ENCODE measurements around the gene TMEM236. TPM values are rescaled to one million over a fixed set of nuclear protein-coding genes. Genes with fewer than 3 reads are reported as not detected.

Gene TMEM236
- total and polyA plus RNA-seq, 4 experiments from 2014 or later, result 0.03 to 0.17 (median 0.17) TPM; not detected in 1

DNA sequence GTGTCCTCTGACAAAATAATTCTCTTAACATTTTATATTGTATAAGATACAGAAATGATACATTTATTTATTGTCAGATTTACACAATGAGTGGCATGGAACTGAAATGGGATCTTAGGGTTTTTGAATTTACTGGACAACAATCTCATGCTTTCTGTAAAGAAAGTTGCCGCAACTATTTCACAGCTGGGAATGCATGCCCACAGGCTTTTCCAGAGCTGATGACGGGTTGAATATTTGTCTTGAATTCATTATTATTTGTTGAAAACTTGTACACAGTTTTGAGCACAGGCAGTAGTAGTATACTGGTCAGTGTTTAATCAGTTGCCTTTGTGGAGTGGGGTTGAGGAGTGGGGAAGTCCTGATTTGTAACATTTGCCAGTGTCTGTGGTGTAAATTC is 36.6 kb downstream of the TMEM236 start:
- no peak for DNase-seq
- H3K9me3 ChIP-seq (ENCODE audit: control insufficient read depth in 1 of 2, low read length in 2 of 2), result no peaks in the 10 kb centered on the region
- Mint-ChIP-seq H3K27me3 (peaks cover 0 to 2% of the 10 kb centered on the region in 2 donors), H3K36me3 (no peaks in the 10 kb centered on the region), H3K9me3 (no peaks in the 10 kb centered on the region), H3K27ac (no peak overlapping the region), H3K4me1 (no peaks in the 10 kb centered on the region), H3K4me3 (no peak overlapping the region)
- H3K27ac ChIP-seq (ENCODE audit: low read depth, low read length), result no peak overlapping the region
- intact Hi-C loops (cut with micrococcal nuclease), result no loop called here
- H3K4me3 ChIP-seq (ENCODE audit: low read length in 2 of 2), result no peak overlapping the region
- H3K4me1 ChIP-seq (ENCODE audit: insufficient read depth, low read length), result no peaks in the 10 kb centered on the region
- CTCF ChIA-PET (ENCODE audit: partially characterized antibody), result no interaction called here
- H3K36me3 ChIP-seq (ENCODE audit: insufficient read depth, low read length), result no peaks in the 10 kb centered on the region
- POLR2A ChIA-PET (ENCODE audit: partially characterized antibody), result no interaction called here
- H3K27me3 ChIP-seq (ENCODE audit: insufficient read depth, low read length), result no peaks in the 10 kb centered on the region

DNA sequence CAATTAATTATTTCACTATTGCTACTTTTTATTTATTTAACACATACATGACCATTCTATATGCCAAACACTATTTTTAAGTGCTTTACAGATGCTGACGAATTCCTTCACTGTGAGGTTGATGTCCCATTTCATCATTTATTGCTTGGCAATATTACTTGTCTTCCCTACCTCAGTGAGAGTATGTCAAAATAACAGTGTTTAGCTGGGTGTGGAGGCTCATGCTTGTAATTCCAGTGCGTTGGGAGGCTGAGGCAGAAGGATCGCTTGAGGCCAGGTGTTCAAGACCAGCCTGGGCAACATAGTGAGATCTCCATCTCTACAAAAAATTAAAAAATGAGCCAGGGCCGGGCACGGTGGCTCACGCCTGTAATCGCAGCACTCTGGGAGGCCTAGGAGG is 37.4 kb downstream of the TMEM236 start:
- intact Hi-C loops (cut with micrococcal nuclease), result no loop called here
- Mint-ChIP-seq H3K4me1 (no peaks in the 10 kb centered on the region), H3K36me3 (no peaks in the 10 kb centered on the region), H3K4me3 (no peak overlapping the region), H3K27ac (no peak overlapping the region), H3K27me3 (peaks cover 0 to 2% of the 10 kb centered on the region in 2 donors), H3K9me3 (no peaks in the 10 kb centered on the region)
- ChIA-PET POLR2A (ENCODE audit: partially characterized antibody) (no interaction called here), CTCF (ENCODE audit: partially characterized antibody) (no interaction called here)
- no peak for DNase-seq
- Histone ChIP-seq H3K36me3 (ENCODE audit: insufficient read depth, low read length) (no peaks in the 10 kb centered on the region), H3K27me3 (ENCODE audit: insufficient read depth, low read length) (no peaks in the 10 kb centered on the region), H3K4me3 (ENCODE audit: low read length in 2 of 2) (no peak overlapping the region), H3K27ac (ENCODE audit: low read depth, low read length) (no peak overlapping the region), H3K4me1 (ENCODE audit: insufficient read depth, low read length) (no peaks in the 10 kb centered on the region), H3K9me3 (ENCODE audit: control insufficient read depth in 1 of 2, low read length in 2 of 2) (no peaks in the 10 kb centered on the region)

- ChIA-PET POLR2A (ENCODE audit: partially characterized antibody) (no interaction called here), CTCF (ENCODE audit: partially characterized antibody) (no interaction called here)
- no peak overlapping the region for H3K4me3 ChIP-seq (ENCODE audit: low read length in 2 of 2)
- H3K27me3 ChIP-seq (ENCODE audit: insufficient read depth, low read length), result no peaks in the 10 kb centered on the region
- no peak overlapping the region for H3K27ac ChIP-seq (ENCODE audit: low read depth, low read length)
- Mint-ChIP-seq H3K4me1 (no peaks in the 10 kb centered on the region), H3K27me3 (no peaks in the 10 kb centered on the region), H3K9me3 (no peaks in the 10 kb centered on the region), H3K4me3 (no peak overlapping the region), H3K27ac (no peak overlapping the region), H3K36me3 (no peaks in the 10 kb centered on the region)
- DNase-seq, result no peak
- H3K4me1 ChIP-seq (ENCODE audit: insufficient read depth, low read length), result no peaks in the 10 kb centered on the region
- H3K36me3 ChIP-seq (ENCODE audit: insufficient read depth, low read length), result no peaks in the 10 kb centered on the region
- intact Hi-C loops (cut with micrococcal nuclease), result no loop called here
- no peaks in the 10 kb centered on the region for H3K9me3 ChIP-seq (ENCODE audit: control insufficient read depth in 1 of 2, low read length in 2 of 2)
Measured at GRCh38 chr10:17790651-17791050, 38.6 kb downstream of the TMEM236 start.

GRCh38 chr10:17792991-17793390 is 41.0 kb downstream of the TMEM236 start:
- H3K27me3 Mint-ChIP-seq, result no peaks in the 10 kb centered on the region
- Histone ChIP-seq H3K4me1 (ENCODE audit: insufficient read depth, low read length) (no peaks in the 10 kb centered on the region), H3K4me3 (ENCODE audit: low read length in 2 of 2) (no peak overlapping the region), H3K36me3 (ENCODE audit: insufficient read depth, low read length) (no peaks in the 10 kb centered on the region), H3K27me3 (ENCODE audit: insufficient read depth, low read length) (no peaks in the 10 kb centered on the region), H3K27ac (ENCODE audit: low read depth, low read length) (no peak overlapping the region), H3K9me3 (ENCODE audit: control insufficient read depth in 1 of 2, low read length in 2 of 2) (no peaks in the 10 kb centered on the region)
- no peak for DNase-seq
- H3K27ac Mint-ChIP-seq, result no peak overlapping the region
- POLR2A ChIA-PET (ENCODE audit: partially characterized antibody), result no interaction called here
- H3K36me3 Mint-ChIP-seq, result no peaks in the 10 kb centered on the region
- no peak overlapping the region for H3K4me3 Mint-ChIP-seq
- H3K4me1 Mint-ChIP-seq, result no peaks in the 10 kb centered on the region
- no peaks in the 10 kb centered on the region for H3K9me3 Mint-ChIP-seq
- intact Hi-C loops (cut with micrococcal nuclease), result no loop called here
- CTCF ChIA-PET (ENCODE audit: partially characterized antibody), result no interaction called here

DNA sequence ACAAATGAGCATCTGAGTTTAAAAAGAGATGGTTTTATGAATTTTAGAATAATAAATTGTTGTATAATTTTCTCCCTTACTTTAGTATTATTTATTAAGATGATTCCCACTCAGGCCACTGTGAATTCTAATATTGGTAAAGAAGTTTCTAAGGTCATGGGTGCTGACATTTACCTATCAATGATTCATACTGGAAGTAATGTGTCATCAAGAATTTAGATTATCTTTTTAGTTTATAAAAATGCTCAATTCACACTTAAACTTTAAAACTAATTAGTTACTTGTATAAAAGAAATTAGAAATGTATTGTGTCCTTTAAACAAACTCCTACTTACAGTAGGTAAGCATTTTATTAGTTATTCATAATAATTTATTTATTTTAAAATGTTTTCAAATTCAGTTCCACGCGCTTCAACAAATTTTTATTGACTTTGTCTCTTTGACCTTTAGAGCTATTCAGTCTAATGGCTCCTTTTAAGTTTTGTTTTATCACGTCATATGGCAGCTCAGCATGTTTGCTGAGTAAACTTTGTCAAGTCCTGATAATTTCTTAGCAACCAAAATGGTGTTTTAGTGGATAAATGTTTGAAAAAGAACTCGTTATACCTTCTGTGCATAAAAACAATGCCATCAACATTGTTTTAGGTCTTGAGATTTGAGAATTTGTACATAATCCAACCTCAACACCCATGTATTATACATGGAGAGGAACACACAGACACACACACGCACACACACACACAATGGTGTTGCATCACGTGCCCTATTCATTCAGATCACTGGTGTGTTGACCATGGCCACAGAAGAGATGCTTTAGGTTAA is 42.0 kb downstream of the TMEM236 start:
- no peaks in the 10 kb centered on the region for H3K4me1 ChIP-seq (ENCODE audit: insufficient read depth, low read length)
- intact Hi-C loops (cut with micrococcal nuclease), result no loop called here
- no peaks in the 10 kb centered on the region for H3K9me3 ChIP-seq (ENCODE audit: control insufficient read depth in 1 of 2, low read length in 2 of 2)
- no peaks in the 10 kb centered on the region for H3K36me3 Mint-ChIP-seq
- H3K4me3 Mint-ChIP-seq, result no peak overlapping the region
- no peak overlapping the region for H3K4me3 ChIP-seq (ENCODE audit: low read length in 2 of 2)
- no peaks in the 10 kb centered on the region for H3K36me3 ChIP-seq (ENCODE audit: insufficient read depth, low read length)
- H3K27ac ChIP-seq (ENCODE audit: low read depth, low read length), result no peak overlapping the region
- no peaks in the 10 kb centered on the region for H3K4me1 Mint-ChIP-seq
- no peaks in the 10 kb centered on the region for H3K27me3 Mint-ChIP-seq
- H3K9me3 Mint-ChIP-seq, result no peaks in the 10 kb centered on the region
- ChIA-PET POLR2A (ENCODE audit: partially characterized antibody) (no interaction called here), CTCF (ENCODE audit: partially characterized antibody) (interaction anchor here (1.0 kb wide), 1 partner anchor 9 kb away, joined by 3 read pairs; no protein-coding TSS in a partner anchor)
- no peaks in the 10 kb centered on the region for H3K27me3 ChIP-seq (ENCODE audit: insufficient read depth, low read length)
- DNase-seq, result no peak
- no peak overlapping the region for H3K27ac Mint-ChIP-seq

- POLR2A ChIA-PET (ENCODE audit: partially characterized antibody), result no interaction called here
- H3K9me3 Mint-ChIP-seq, result no peaks in the 10 kb centered on the region
- Histone ChIP-seq H3K27ac (ENCODE audit: low read depth, low read length) (no peak overlapping the region), H3K27me3 (ENCODE audit: insufficient read depth, low read length) (no peaks in the 10 kb centered on the region), H3K4me1 (ENCODE audit: insufficient read depth, low read length) (no peaks in the 10 kb centered on the region), H3K36me3 (ENCODE audit: insufficient read depth, low read length) (no peaks in the 10 kb centered on the region), H3K9me3 (ENCODE audit: control insufficient read depth in 1 of 2, low read length in 2 of 2) (no peaks in the 10 kb centered on the region), H3K4me3 (ENCODE audit: low read length in 2 of 2) (no peak overlapping the region)
- no peaks in the 10 kb centered on the region for H3K36me3 Mint-ChIP-seq
- no peak for DNase-seq
- no peak overlapping the region for H3K4me3 Mint-ChIP-seq
- H3K4me1 Mint-ChIP-seq, result no peaks in the 10 kb centered on the region
- no peak overlapping the region for H3K27ac Mint-ChIP-seq
- no peaks in the 10 kb centered on the region for H3K27me3 Mint-ChIP-seq
- intact Hi-C loops (cut with micrococcal nuclease), result no loop called here
- CTCF ChIA-PET (ENCODE audit: partially characterized antibody), result interaction anchor here (1.0 kb wide), 1 partner anchor 10 kb away, joined by 3 read pairs; no protein-coding TSS in a partner anchor
Measured at GRCh38 chr10:17795083-17795482, 43.1 kb downstream of the TMEM236 start.

GRCh38 chr10:17795813-17796594 is 44.0 kb downstream of the TMEM236 start:
- no peak overlapping the region for H3K27ac Mint-ChIP-seq
- Histone ChIP-seq H3K4me3 (ENCODE audit: low read length in 2 of 2) (no peak overlapping the region), H3K4me1 (ENCODE audit: insufficient read depth, low read length) (no peaks in the 10 kb centered on the region), H3K9me3 (ENCODE audit: control insufficient read depth in 1 of 2, low read length in 2 of 2) (no peaks in the 10 kb centered on the region), H3K36me3 (ENCODE audit: insufficient read depth, low read length) (no peaks in the 10 kb centered on the region), H3K27ac (ENCODE audit: low read depth, low read length) (no peak overlapping the region), H3K27me3 (ENCODE audit: insufficient read depth, low read length) (no peaks in the 10 kb centered on the region)
- H3K9me3 Mint-ChIP-seq, result no peaks in the 10 kb centered on the region
- CTCF ChIA-PET (ENCODE audit: partially characterized antibody), result no interaction called here
- intact Hi-C loops (cut with micrococcal nuclease), result no loop called here
- H3K4me3 Mint-ChIP-seq, result no peak overlapping the region
- no peaks in the 10 kb centered on the region for H3K27me3 Mint-ChIP-seq
- POLR2A ChIA-PET (ENCODE audit: partially characterized antibody), result no interaction called here
- no peaks in the 10 kb centered on the region for H3K4me1 Mint-ChIP-seq
- H3K36me3 Mint-ChIP-seq, result no peaks in the 10 kb centered on the region
- no peak for DNase-seq
